OCI-LY7 (cell line): Measurements from ENCODE around the gene CTNNAL1. TPM values are rescaled to one million over a fixed set of nuclear protein-coding genes. Genes with fewer than 3 reads are reported as not detected.

Experiments used
- BruUV-seq: library from RNA; stranded (reverse); fragments of 400-500 nt; replicated peaks from 2 replicates; lab custom pipeline; 2021; lab: Mats Ljungman, UMichigan
- CTCF ChIA-PET: fragments of 300-600 bp; sonication (Branson Sonifier 250); formaldehyde crosslinking; loops from one replicate; lab custom pipeline; 2022; ENCODE audit warnings: antibody characterized with exemption; ENCODE audit not compliant: unreplicated experiment; lab: Charles Lee
- POLR2A ChIA-PET: fragments of 300-600 bp; sonication (Branson Sonifier 250); formaldehyde crosslinking; loops from one replicate; lab custom pipeline; 2022; ENCODE audit warnings: antibody characterized with exemption; lab: Charles Lee
- DNase-seq: peaks from one replicate; pipeline ENCODE4 v3.0.0-alpha.2; 2015; ENCODE audit warnings: low spot score
- H2AFZ ChIP-seq: fragments of 200-600 bp; sonication (generic), shearing (Covaris generic); 2 replicates; pipeline ENCODE4 v1.6.1; 2014; ENCODE audit warnings: mild to moderate bottlenecking, antibody characterized with exemption, low read length, moderate library complexity
- H3K27ac ChIP-seq: fragments of 200-600 bp; sonication (generic); 2 replicates; pipeline ENCODE4 v1.5.1; 2014; ENCODE audit warnings: mixed run types, low read depth, mild to moderate bottlenecking, moderate library complexity, low read length, inconsistent platforms; ENCODE audit not compliant: poor library complexity, severe bottlenecking
- H3K36me3 ChIP-seq: fragments of 200-600 bp; sonication (generic); 2 replicates; pipeline ENCODE4 v1.6.1; 2014; ENCODE audit warnings: mild to moderate bottlenecking, antibody characterized with exemption, low read length, moderate library complexity, mixed read lengths; ENCODE audit not compliant: insufficient read depth
- H3K4me1 ChIP-seq: fragments of 200-600 bp; sonication (generic); 2 replicates; pipeline ENCODE4 v1.5.1; 2014; ENCODE audit warnings: mild to moderate bottlenecking, low read length; ENCODE audit not compliant: insufficient read depth, poor library complexity, severe bottlenecking
- H3K4me2 ChIP-seq: fragments of 200-600 bp; sonication (generic); 2 replicates; pipeline ENCODE4 v1.6.1; 2014; ENCODE audit warnings: mild to moderate bottlenecking, low read length
- H3K4me3 ChIP-seq: fragments of 200-600 bp; sonication (generic); 2 replicates; pipeline ENCODE4 v1.5.1; 2014; ENCODE audit warnings: mild to moderate bottlenecking, low read depth, low read length; ENCODE audit not compliant: poor library complexity, severe bottlenecking
- H3K79me2 ChIP-seq: fragments of 200-600 bp; sonication (generic); 2 replicates; pipeline ENCODE4 v1.6.1; 2016; ENCODE audit warnings: low read depth, mild to moderate bottlenecking, low read length, moderate library complexity, mixed read lengths; ENCODE audit not compliant: insufficient read depth
- H3K9me2 ChIP-seq: fragments of 200-600 bp; sonication (generic); 2 replicates; pipeline ENCODE4 v1.6.1; 2016; ENCODE audit warnings: mild to moderate bottlenecking, low read length, mixed read lengths; ENCODE audit not compliant: insufficient read depth
- H3K9me3 ChIP-seq: fragments of 200-600 bp; sonication (generic); 2 replicates; pipeline ENCODE4 v1.6.1; 2014; ENCODE audit warnings: mild to moderate bottlenecking, mixed run types, low read length, mixed read lengths
- H4K20me1 ChIP-seq: fragments of 200-600 bp; sonication (generic); 2 replicates; pipeline ENCODE4 v1.6.1; 2014; ENCODE audit warnings: mild to moderate bottlenecking, antibody characterized with exemption, low read length, moderate library complexity, mixed read lengths; ENCODE audit not compliant: insufficient read depth
- EZH2phosphoT487 ChIP-seq: fragments of 200-600 bp; sonication (generic); IDR thresholded peaks from 2 replicates; pipeline ENCODE4 v1.6.1; 2018; ENCODE audit warnings: low read depth, borderline replicate concordance, mild to moderate bottlenecking, mixed run types, antibody characterized with exemption, low read length, moderate library complexity, mixed read lengths
- intact Hi-C: fragments of 100-400 bp; cut with micrococcal nuclease; formaldehyde crosslinking; loops from one replicate; pipeline ENCODE4 v1.10.0; 2022; ENCODE audit not compliant: unreplicated experiment
- microRNA-seq: library from miRNA; unstranded; fragments of <30 nt; microRNA quantifications from one replicate; pipeline ENCODE4 v1.2.0, GENCODE V29; 2022; ENCODE audit warnings: borderline replicate concordance
- small RNA-seq: library from RNA; depleted of rRNA; stranded (forward); fragments of <200 nt; gene quantifications from one replicate; pipeline ENCODE3, GENCODE V24; 2014
- total RNA-seq, 2 experiments: library from RNA; depleted of rRNA in 1 of 2; stranded (reverse); fragments of >200 nt in 1 of 2; shearing (Covaris generic) in 1 of 2; gene quantifications; 2 replicates each; pipeline ENCODE4 v1.2.3, GENCODE V29; 2014 to 2022
- TF ChIP-seq, protein P1 (sequence below): fragments of 200-600 bp; sonication (generic); conservative IDR thresholded peaks from 2 replicates; pipeline ENCODE4 v1.5.1; 2014; ENCODE audit warnings: mild to moderate bottlenecking, antibody characterized with exemption, low read length, moderate library complexity, mixed read lengths

Gene CTNNAL1
- total RNA-seq, 2 experiments from 2014 or later: 32.0 to 35.3 TPM

DNA sequence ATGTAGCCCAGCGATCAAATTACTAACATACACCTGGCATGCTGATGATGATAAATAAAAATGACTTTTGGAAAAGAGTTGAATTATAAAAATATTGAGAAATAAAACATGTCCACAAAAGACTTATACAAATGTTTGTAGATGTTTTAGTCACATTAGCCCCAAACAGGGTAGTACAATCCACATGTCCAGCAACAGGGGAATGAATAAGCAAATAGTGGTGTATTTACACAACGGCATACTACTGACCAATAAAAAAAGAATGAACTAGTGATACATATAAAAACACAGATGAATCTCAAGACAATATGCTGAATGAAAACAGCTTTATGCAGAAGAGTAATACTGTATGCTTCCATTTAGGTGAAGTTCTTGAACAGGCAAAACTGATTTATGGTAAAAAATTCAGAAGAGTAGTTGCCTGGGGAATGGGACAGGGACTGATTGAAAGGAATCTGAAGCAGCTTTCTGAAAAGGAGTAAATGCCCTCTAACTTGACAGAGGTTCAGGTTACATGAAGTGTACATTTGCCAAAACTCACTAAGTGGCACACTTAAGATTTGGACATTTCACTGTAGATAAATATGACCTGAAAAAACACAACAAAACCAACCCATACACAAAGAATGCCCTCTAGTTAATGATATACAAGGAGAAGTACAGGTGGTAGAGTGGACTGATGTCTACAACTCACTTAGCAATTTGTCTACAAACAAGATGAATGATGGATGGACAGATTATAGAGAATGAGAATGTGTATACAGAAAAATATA, 115.8 kb downstream of the CTNNAL1 start:
- intact Hi-C loops: no loop called here
- H3K27ac ChIP-seq: no peak overlapping the region
- no peak for TF ChIP-seq EZH2phosphoT487
- TF ChIP-seq, protein P1, sequence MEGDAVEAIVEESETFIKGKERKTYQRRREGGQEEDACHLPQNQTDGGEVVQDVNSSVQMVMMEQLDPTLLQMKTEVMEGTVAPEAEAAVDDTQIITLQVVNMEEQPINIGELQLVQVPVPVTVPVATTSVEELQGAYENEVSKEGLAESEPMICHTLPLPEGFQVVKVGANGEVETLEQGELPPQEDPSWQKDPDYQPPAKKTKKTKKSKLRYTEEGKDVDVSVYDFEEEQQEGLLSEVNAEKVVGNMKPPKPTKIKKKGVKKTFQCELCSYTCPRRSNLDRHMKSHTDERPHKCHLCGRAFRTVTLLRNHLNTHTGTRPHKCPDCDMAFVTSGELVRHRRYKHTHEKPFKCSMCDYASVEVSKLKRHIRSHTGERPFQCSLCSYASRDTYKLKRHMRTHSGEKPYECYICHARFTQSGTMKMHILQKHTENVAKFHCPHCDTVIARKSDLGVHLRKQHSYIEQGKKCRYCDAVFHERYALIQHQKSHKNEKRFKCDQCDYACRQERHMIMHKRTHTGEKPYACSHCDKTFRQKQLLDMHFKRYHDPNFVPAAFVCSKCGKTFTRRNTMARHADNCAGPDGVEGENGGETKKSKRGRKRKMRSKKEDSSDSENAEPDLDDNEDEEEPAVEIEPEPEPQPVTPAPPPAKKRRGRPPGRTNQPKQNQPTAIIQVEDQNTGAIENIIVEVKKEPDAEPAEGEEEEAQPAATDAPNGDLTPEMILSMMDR: no peak
- no peak overlapping the region for H2AFZ ChIP-seq
- ChIA-PET POLR2A (interaction anchor here (1.5 kb wide), 1 partner anchor 17 kb away, joined by 3 read pairs; no protein-coding TSS in a partner anchor), CTCF (no interaction called here)
- no TSS peak for BruUV-seq
- no peaks in the 10 kb centered on the region for H4K20me1 ChIP-seq
- H3K4me3 ChIP-seq: no peak overlapping the region
- H3K79me2 ChIP-seq: no peaks in the 10 kb centered on the region
- H3K9me3 ChIP-seq: no peaks in the 10 kb centered on the region
- H3K4me1 ChIP-seq: no peaks in the 10 kb centered on the region
- H3K36me3 ChIP-seq: peaks cover 97% of the 10 kb centered on the region
- no peak for DNase-seq
- no peaks in the 10 kb centered on the region for H3K9me2 ChIP-seq
- no peak overlapping the region for H3K4me2 ChIP-seq

DNA sequence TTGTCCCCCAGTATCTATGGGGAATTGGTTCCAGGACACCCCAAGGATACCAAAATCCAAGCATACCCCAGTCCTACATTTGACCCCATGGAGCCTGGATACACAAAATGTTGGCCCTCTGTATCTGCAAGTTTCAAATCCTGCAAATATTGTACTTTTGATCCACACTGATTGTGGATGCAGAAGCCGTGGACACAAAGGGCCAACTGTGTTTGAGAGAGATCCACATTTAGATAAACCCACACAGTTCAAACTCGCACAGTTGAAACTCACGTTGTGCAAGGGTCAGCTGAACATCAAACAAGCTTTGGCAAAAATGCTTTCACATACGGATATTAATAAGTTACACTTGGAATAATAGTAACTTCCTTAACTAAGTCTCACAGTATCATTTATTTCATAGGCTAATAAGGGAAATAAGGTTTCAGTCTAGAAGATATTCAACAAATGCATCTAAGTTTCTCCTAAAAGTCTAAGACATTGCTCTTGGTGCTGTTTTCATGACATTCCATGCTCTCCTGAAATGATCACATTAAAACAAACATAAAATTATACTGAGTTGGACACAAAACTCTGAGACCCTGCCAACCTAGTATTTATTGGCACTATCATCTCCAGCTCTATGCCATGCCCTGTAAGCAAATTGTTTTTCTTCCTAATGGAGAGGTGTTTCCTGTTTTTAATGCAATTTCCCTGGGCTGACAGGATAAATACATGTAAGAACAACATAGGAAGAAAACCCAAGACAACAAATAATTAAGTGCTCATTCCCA, 118.9 kb downstream of the CTNNAL1 start:
- BruUV-seq: no TSS peak
- POLR2A ChIA-PET: interaction anchor here (0.6 kb wide), 1 partner anchor 48 kb away, joined by 3 read pairs; no protein-coding TSS in a partner anchor
- TF ChIP-seq, protein P1: no peak
- no peak for TF ChIP-seq EZH2phosphoT487
- intact Hi-C loops: no loop called here
- no peaks in the 10 kb centered on the region for H4K20me1 ChIP-seq
- H3K4me2 ChIP-seq: no peak overlapping the region
- no peaks in the 10 kb centered on the region for H3K79me2 ChIP-seq
- CTCF ChIA-PET: no interaction called here
- DNase-seq: no peak
- no peak overlapping the region for H3K27ac ChIP-seq
- no peaks in the 10 kb centered on the region for H3K4me1 ChIP-seq
- H2AFZ ChIP-seq: no peak overlapping the region
- no peaks in the 10 kb centered on the region for H3K9me3 ChIP-seq
- H3K4me3 ChIP-seq: no peak overlapping the region
- peaks cover 98% of the 10 kb centered on the region for H3K36me3 ChIP-seq
- H3K9me2 ChIP-seq: no peaks in the 10 kb centered on the region

Small RNA genes within 50 kb of the gene (microRNA-seq; reads per million reads assigned to microRNA genes)
- 2,877 reads per million, percentile 89 among the genes with 10 or more reads in this experiment for gene MIR32

Small RNA genes within 50 kb of the gene (small RNA-seq; reads per million reads assigned to genes)
- gene MIR32 (not detected), gene RF00019 (not detected)

Other genes starting within 250 kb of the CTNNAL1 start
- gene ACTL7B, start 157.5 kb downstream of the CTNNAL1 start, total RNA-seq (2014; rRNA removed; shearing (Covaris generic)): not detected in 2 replicates
- gene ACTL7B, start 157.5 kb downstream of the CTNNAL1 start, total RNA-seq (2022): not detected in 2 replicates
- gene ACTL7A, start 151.2 kb downstream of the CTNNAL1 start, total RNA-seq (2014; rRNA removed; shearing (Covaris generic)): not detected in 2 replicates
- gene ACTL7A, start 151.2 kb downstream of the CTNNAL1 start, total RNA-seq (2022): not detected in 2 replicates
- 32.5 and 42.0 TPM in 2 replicates for gene ELP1, start 79.4 kb downstream of the CTNNAL1 start, total RNA-seq (2014; rRNA removed; shearing (Covaris generic))
- gene ELP1, start 79.4 kb downstream of the CTNNAL1 start, total RNA-seq (2022): 32.6 and 33.3 TPM in 2 replicates
- 7.0 and 7.5 TPM in 2 replicates for gene ABITRAM, start 79.1 kb downstream of the CTNNAL1 start, total RNA-seq (2014; rRNA removed; shearing (Covaris generic))
- 13.6 and 14.6 TPM in 2 replicates for gene ABITRAM, start 79.1 kb downstream of the CTNNAL1 start, total RNA-seq (2022)
- 19.4 and 22.0 TPM in 2 replicates for gene TMEM245, start 106.4 kb upstream of the CTNNAL1 start, total RNA-seq (2014; rRNA removed; shearing (Covaris generic))
- 36.1 and 40.8 TPM in 2 replicates for gene TMEM245, start 106.4 kb upstream of the CTNNAL1 start, total RNA-seq (2022)
- not detected in 2 replicates for gene FRRS1L, start 153.8 kb upstream of the CTNNAL1 start, total RNA-seq (2014; rRNA removed; shearing (Covaris generic))
- gene FRRS1L, start 153.8 kb upstream of the CTNNAL1 start, total RNA-seq (2022): not detected in 2 replicates